HuH-7.5 (cell line): Measurements from ENCODE around the gene ERP27.

Source experiments
- DNase-seq: peaks from one replicate; pipeline ENCODE4 v3.0.0; 2011; ENCODE audit warnings: low spot score

The ERP27 gene

DNA sequence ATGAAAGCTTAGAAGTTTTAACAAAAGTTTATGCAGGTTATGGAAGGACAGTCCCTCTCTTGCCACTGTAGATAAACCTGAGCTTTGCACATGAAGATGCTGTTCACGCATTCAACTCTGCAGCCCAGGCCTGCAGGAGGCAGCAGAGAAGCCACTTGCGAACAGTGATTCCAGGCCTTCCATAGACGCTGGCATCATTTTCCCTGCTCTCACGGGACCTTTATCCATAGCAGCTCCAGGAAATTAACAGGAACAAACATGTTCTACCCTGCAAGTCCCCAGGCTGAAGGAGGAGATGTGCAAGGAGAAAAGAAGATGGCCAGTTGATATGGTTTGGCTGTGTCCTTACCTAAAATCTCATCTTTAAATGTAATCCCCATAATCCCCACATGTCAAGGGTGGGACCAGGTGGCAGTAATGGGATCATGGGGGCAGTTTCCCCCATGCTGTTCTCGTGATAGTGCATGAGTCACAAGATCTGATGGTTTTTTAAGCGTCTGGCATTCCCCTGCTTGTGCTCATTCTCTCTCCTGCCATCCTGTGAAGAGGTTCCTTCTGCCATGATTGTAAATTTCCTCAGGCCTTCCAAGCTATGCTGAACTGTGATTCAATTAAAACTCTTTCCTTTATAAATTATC lies 2.0 kb downstream of the ERP27 start:
- no peak for DNase-seq

DNA sequence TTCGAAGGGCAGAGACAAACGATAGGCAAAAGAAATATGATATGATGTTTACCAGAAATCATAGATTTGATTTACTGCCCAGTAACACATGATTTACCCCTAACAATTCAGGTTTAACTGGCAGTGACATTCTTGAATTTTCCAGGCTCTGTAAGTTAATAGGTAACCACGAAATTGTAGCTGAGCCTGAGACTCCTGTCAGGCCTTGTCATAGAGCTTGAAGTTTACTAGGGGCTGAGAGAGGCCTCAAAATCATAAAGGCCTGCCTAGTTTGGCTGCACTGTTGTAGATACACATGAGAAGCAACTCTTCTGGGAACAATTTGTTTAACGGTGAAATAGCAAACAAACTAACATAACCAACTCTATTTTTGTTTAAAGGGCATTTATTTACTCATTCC lies 3.3 kb downstream of the ERP27 start:
- DNase-seq, result no peak

DNA sequence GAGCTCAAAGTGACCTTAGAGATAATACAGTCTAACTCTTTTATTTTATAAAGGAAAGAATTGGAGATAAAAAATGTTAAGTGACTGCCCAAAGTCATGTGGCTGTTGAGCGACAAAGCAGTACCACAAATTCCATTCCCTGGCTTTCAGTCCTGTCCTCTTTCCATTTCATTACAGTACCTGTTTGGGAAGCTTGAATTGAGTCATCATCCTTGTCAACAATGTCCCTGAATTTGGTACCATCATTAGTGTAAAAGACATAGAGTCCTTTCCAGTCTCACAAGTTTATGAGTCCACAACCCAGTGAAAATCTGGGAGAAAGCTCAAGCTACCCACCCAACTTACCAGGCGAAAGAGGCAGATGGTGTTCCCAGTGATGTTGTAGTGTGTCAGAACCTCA lies 3.8 kb downstream of the ERP27 start:
- no peak for DNase-seq

DNA sequence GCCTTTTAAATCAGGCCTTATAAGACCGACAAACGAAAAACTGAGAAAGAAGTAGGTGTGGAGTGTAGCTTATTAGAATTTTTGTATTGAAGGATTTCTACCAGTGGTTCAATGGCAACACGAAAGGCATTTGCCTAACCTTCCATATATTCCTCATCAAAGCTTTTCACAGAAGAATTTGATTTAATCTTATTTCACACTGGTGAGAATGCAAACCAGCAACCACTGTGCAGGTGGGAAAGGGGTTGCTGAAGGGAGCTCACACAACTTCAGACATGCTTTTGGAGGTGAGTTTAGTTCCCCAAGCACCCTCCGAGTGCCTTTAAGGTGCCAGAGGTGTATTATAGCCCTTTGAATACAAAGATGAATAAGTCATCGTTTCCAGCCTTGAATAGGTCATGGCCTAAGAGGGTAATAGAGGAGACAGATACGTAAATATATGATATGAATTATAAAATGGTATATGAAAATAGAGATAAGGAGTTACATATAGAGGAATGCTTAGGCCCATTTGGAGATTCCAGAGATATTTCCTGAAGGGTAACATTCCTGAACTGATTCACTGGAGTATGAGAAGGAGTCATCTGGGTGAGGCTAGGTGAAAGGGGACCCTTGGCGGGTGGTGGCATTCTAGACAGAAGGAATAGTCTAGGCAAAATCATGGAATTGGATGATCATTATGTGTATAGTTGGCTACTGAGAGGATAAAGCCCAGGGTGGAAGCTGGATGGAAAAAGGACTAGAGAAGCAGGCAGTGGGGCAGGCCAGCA lies 6.4 kb downstream of the ERP27 start:
- DNase-seq, result no peak

DNA sequence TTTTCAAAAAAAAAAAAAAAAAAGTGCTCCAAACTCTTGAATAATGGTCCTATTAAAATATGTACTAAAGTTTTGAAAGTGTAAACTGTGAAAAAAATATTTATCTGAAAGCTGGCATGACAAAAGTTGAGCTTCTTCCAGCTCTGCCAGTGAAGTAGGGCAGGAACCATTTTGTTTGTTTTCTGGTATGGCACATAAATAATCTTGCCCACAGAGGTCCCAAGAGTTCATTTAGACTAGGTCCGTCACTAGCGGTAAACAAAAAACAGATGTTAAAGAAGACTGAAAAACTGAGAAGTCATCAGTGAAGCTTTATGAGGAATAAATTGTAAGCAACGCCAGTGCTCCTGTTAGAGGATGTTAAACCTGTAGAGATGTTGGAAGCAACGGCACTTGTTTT lies 7.0 kb downstream of the ERP27 start:
- no peak for DNase-seq

DNA sequence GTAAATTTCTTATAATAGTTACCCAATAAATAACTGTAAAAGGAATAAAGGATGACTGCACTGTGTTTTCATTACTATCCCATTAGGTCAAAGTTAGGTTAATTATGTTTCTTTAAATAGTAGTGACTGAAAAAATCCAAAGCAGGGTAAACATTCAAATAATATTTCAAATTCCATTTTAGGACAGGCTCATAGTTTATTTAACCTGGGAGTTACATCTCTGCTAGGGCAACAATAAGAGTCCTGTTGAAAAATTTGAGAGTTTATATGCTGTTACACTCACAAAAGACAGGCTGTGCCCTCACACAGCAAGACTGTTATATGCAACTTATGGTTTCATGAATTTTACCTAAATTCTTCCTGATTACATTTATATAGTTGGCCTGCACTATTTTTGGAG lies 8.0 kb downstream of the ERP27 start:
- DNase-seq, result no peak

DNA sequence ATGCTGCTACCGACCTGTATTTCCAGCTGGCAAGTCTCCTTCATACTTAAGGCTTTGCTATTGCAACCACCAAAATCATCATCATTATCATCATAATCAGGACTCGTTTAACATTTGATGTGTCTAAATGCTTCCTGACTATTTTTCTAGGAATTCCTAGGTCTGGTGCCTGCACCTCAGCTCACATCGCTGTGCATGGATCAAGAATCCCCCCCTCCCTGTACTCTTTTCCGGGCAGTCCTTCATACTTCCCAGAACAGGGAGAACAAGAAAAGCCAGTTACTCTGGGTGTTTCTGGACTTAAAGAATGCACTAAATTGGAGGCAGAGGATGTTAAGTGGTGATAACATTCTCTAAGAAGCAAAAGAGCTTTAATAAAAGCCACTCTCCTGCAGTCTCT lies 9.4 kb downstream of the ERP27 start:
- DNase-seq, result no peak

DNA sequence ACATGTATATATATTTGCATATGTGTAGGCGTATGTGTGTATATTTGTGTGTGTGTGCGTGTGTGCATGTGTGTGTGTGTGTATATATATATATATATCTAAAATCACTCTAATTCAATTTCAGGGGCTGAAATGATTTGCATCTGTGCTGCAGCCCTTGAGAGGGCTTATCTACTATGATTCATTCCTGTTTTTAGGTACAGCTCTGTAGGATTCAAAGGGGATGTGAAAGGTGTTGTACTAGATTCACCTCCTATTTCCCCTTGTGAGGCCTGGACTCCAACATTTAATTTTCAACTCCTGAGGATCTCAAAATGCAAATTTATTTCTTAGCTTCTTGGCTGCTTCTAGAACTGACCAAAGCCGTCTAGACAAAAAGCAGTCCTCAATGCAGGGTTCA lies 11.1 kb downstream of the ERP27 start:
- no peak for DNase-seq

DNA sequence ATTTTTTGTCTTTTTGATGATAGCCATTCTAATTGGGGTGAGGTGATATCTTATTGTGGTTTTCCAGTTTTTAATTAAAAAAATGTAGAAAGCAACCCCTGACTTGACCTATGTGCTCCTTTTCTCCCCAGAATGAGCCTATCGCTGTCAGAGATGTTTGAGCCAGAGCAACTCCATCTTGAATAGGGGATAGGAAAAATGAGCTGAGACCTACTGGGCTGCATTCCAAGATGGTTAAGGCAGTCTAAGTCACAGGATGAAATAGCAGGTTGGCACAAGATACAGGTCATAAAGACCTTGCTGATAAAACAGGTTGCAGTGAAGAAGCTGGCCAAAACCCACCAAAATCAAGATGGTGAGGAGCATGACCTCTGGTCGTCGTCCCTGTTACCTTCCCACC lies 13.8 kb downstream of the ERP27 start:
- DNase-seq, result no peak

DNA sequence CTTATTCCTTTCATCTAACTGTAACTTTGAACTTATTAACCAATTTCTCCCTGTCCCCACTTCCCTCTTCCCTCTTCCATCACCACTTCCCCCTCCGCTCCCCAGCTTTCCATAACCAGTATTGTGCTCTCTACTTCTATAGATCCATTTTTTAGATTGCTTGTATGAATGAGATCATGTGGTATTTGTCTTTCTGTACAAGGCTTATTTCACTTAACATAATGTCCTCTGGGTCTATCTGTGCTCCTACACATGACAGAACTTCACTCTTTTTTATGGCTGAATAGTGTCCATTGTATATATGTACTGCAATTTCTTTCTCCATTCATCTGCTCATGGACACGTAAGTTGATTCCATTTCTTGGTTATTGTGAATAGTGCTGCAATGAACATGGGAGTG lies 14.4 kb downstream of the ERP27 start:
- DNase-seq, result no peak

DNA sequence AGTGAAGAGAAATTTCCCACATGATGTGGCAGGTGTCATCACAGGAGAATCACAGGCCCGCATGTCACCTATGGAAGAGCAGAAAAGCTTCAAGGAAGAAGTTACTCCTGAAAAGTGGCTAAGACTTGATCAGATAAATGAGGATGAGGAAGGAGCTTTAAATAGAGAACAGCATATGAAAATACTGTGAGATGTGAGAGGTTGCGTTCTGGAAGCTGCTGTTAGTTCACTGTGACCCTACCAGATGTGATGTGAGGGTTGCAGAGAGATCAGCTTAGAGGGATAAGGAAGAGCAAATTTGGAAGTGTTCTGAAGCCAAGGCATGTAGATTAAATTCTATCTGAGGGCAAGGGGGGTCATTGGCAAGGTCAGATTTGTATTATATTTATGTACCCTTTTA lies 17.1 kb downstream of the ERP27 start:
- DNase-seq, result no peak

DNA sequence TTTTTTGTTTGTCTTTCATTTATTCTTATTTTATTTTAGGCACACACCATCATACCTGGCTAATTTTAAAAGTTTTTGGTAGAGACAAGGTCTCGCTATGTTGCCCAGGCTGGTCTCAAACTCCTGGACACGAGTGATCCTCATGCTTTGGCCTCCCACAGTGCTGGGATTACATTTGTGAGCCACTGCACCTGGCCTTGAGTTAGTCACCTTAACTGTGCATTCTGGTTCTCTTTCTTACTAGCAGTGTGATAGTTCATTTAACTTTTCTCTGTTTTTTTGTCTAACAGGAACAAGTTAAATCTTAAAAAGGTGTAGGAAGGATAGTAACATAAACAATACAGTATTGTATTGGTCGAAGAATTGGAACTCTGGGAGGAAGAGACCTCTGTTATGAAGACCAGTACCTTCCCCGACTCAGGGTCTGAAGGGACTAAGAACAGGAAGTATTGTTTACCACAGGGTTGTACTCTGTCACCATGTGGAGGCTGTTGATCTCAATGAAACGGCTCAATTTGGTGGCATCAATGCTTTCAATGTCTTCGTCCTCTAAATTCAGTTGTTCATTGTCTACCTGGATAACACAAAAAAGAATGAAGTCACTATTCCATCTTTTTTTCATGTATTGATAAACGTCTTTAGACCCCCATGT lies 17.7 kb downstream of the ERP27 start:
- no peak for DNase-seq

DNA sequence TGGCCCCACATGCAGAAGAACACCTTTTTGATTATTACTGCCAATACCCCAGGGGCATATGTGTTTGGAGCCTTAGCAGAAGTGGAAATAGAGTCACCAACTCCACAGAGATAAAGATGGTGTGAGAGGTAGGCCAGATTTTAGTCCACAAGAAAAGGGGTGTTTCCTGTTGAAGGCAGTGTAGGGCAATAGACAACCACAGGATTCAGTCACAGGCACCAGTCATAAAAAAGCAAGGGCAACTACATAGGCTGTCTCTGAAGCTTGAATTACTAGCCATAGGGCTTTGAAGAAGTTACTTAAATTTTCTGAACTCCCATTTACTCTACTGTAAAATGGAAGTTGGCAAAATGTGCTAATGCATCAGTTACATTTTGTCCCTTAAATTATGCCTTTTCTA lies 18.9 kb downstream of the ERP27 start:
- no peak for DNase-seq

DNA sequence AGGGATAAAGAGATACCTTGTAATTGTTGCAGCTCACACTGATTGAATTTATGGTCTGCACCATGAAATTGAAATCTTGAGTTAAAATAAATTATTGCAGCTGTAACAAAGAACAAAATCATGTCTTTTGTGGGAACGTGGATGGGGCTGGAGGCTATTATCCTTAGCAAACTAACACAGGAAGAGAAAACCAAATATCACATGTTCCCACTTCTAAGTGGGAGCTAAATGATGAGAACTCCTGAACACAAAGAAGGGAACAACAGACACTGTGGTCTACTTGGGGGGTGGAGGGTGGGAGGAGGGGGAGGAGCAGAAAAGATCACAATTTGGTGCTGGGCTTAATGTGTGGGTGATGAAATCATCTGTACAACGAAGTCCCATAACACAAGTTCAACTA lies 22.6 kb downstream of the ERP27 start:
- no peak for DNase-seq

DNA sequence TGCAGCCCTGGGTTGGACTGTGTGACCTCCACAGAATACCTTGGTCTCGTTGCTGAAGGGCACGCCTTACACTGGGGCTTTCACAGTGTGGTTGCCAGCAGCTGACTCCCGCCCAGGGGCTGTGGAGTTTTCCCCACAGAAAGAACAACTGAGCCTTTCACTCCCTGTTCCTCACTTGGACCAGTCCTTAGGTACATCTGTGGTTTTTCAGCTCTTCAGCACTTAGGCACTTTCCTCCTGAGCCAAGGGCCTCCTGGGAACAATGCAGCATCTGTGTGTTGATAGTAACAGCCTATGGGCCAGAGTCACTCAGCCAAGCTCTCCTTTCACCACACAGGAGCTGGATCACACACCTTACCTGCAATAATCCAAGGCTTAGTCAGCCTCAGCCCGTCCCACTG lies 25.0 kb downstream of the ERP27 start:
- DNase-seq, result no peak

DNA sequence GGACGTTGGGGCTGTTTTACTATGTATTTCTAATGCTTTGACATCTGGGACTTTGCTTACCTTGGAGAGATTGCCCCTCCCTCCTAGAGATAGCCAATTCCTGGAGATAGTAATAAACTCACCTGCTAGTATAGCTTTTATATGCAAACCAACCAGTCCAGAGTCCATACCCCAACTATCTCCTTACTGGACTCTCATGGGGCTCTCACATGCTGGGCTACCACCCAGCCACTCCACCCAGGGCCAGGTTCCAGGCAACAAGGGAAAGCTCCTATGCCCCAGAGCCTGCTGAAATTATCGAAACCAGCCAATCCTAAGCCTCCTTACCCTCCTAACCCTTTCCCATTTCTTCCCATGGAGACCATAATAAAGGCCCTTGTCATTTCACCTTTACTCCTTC lies 27.2 kb downstream of the ERP27 start:
- no peak for DNase-seq

DNA sequence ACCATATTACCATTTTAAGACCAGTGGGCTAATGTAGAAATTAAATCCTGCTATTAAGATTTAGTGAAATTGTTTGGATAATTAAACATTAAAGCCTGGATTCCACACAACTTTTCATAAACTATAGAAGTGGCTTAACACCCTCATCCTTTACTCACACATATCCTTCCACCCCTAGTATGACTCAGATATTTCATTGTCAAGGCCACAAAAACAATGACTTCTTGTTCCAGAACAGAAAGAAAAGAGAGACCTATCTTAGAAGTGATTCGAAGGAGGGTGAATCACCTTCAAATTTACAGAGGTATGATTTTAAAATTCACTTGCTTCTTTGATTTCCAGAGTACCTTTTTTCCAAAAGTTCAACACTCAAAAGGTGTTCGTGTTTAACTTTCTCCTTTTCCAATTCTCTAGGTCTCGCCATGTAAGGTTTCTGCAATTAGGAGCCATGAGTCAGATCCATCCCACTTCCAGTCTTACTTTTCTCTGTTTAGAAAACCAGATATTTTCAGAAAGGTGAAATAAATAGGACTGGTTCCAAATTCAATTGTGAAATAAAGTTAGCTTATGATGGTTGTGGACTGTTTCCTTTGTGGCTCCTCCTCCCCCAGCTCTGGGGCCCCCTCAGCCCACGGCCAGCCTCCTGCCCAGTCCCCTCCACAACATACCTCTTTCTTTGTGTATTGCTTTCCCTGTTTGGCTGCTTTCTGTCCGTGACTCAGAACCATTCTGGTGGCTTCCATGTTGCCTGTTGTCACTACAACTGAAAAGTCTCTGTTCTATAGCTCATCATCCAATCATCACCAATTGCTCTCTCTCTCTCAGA lies 28.0 kb downstream of the ERP27 start:
- DNase-seq, result no peak

DNA sequence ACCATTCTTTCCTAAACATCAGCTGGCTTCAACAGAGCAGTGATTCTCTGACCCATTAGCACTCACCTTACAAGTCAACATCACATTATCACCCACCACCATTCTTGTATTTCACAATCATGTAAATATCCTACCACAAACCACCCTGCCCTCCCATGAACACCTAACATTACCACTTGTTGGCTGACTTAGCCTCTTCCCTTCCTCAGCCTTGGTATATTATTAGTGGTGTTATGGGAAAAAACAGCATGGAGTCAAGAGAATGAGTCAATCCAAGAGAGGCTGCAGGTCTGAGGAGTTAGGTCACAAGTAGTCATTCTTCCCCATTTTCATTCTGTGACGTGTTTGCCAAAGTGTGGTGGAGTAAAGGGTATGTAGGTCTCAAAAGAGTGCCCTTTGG lies 30.4 kb downstream of the ERP27 start:
- no peak for DNase-seq

DNA sequence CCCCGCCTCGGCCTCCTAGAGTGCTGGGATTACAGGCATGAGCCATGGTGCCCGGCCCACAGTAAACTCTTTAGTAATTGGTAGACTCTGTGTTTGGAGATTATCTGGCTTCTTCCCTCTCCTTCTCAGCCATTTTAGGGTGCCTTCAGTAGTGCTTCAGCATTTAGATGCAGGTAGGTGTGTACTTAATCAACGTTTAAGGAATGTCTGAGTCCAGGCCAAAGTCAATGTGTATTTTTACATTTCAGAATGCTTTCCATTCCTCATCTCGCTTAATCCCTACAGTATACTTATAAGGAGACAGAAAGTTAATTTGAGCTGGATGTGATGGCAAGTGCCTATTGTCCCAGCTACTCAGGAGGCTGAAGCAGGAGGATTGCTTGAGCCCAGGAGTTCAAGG lies 32.2 kb downstream of the ERP27 start:
- DNase-seq, result no peak

DNA sequence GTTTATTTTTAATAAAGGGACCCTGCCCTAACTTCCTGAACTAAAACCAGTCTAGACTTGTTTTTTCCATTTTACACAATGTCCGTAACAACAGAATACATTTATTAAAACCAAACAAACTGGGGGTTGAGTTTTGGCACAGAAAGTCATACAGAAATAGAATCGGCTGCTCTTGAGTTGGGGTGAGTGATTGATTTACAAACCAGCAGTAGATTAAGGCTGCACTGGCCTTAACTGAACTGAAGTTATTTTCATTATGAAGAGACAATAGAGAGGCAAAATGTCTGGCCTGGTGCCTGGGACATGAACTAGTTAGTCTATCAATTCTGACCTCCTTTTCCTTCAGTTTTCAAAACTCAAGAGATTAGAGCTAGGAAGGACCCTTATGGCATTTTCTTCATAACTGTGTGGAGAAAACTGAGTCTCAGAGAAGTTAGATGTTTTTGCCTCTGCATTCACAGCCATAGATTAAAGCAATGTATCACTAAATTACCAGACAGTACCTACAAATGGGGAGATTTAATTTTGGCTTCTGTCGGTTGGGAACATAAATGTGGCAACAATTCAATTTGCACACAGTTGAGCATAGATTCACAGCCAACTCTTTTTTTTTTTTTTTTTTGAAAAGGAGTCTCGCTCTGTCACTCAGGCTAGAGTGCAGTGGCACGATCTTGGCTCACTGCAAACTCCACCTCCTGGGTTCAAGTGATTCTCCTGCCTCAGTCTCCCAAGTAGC lies 32.9 kb downstream of the ERP27 start:
- DNase-seq, result no peak

DNA sequence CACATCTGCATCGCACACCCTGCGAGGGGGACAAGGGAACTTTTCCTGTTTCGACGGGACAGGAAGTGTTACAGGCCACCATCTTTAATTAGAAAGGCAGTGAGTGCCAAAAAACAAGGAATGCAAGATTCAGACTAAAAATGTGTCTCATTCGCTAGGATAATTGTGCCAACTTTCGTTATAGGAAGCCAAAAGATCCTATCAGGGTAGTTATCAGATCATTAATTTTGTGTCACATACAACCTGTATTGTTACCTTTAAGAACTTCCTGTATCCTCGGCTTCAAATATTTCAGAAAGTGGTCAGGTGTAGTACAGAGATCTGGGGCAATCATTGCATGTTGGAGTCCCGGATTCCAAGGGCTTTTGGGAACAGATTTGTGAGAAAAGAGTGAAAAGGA lies 33.5 kb downstream of the ERP27 start:
- no peak for DNase-seq
